Measurements from ENCODE around the gene IRF2BP2. TPM values are rescaled to one million over a fixed set of nuclear protein-coding genes. Genes with fewer than 3 reads are reported as not detected.
"Not testable (repeated sequence)": the region's sequence is repeated elsewhere in the genome, so short reads cannot be mapped to it uniquely, and the experiment has no call there.

IRF2BP2 gene
- total RNA-seq, 6 donors from 2014 or later = 83.8 to 157 (median 116) TPM

- H3K4me3 ChIP-seq = no peak overlapping the region
- ATAC-seq (ENCODE audit: low FRiP score in 2 of 2) (no peak), DNase-seq (no peak)
- H3K36me3 ChIP-seq = no peaks in the 10 kb centered on the region
- TF ChIP-seq EP300 (IDR thresholded peaks at IDR 0.05) (no peak), POLR2A (IDR thresholded peaks at IDR 0.05) (no peak), CTCF (IDR thresholded peaks at IDR 0.05) (no peak), POLR2AphosphoS5 (IDR thresholded peaks at IDR 0.05) (no peak)
- 80 to 83% methylated on average over 3 to 4 of the region's 4 CpGs for WGBS, 2 donors
- H3K9me3 ChIP-seq = no peaks in the 10 kb centered on the region
- no peaks in the 10 kb centered on the region for H3K27me3 ChIP-seq
- no peak overlapping the region for H3K27ac ChIP-seq
- peaks cover 0 to 9% (median 5%) of the 10 kb centered on the region in 4 donors for H3K4me1 ChIP-seq
Observed at GRCh38 chr1:234638832-234639799, 29.1 kb upstream of the IRF2BP2 start.

- not testable (repeated sequence) for H3K4me1 ChIP-seq; H3K4me3 ChIP-seq; H3K27me3 ChIP-seq; H3K9me3 ChIP-seq; H3K27ac ChIP-seq; H3K36me3 ChIP-seq; ATAC-seq (ENCODE audit: low FRiP score in 2 of 2); DNase-seq
- WGBS, 2 donors = 87 to 95% methylated on average over 9 of the region's 9 CpGs
Observed at GRCh38 chr1:234634922-234635321, 24.9 kb upstream of the IRF2BP2 start.

- no peaks in the 10 kb centered on the region for H3K9me3 ChIP-seq
- H3K36me3 ChIP-seq = no peaks in the 10 kb centered on the region
- TF ChIP-seq POLR2AphosphoS5 (IDR thresholded peaks at IDR 0.05) (no peak), POLR2A (IDR thresholded peaks at IDR 0.05) (no peak)
- H3K4me1 ChIP-seq = peaks cover 0 to 6% (median 0%) of the 10 kb centered on the region in 4 donors
- H3K4me3 ChIP-seq = no peak overlapping the region
- DNase-seq (no peak), ATAC-seq (ENCODE audit: low FRiP score in 2 of 2) (no peak)
- 78 to 88% methylated on average over 7 of the region's 7 CpGs for WGBS, 2 donors
- no peaks in the 10 kb centered on the region for H3K27me3 ChIP-seq
- no peak overlapping the region for H3K27ac ChIP-seq
Observed at GRCh38 chr1:234634387-234634786, 24.4 kb upstream of the IRF2BP2 start.

- DNase-seq = no peak
- Histone ChIP-seq H3K36me3 (no peaks in the 10 kb centered on the region), H3K27ac (no peak overlapping the region), H3K27me3 (no peaks in the 10 kb centered on the region), H3K9me3 (no peaks in the 10 kb centered on the region), H3K4me3 (no peak overlapping the region), H3K4me1 (peaks cover 0 to 6% (median 0%) of the 10 kb centered on the region in 4 donors)
- no peak for ATAC-seq (ENCODE audit: low FRiP score in 2 of 2)
- TF ChIP-seq CTCF (IDR thresholded peaks at IDR 0.05) = no peak
- TF ChIP-seq POLR2A (IDR thresholded peaks at IDR 0.05) = no peak
- no peak for TF ChIP-seq POLR2AphosphoS5 (IDR thresholded peaks at IDR 0.05)
- TF ChIP-seq EP300 (IDR thresholded peaks at IDR 0.05) = no peak
- 95 to 97% methylated on average over 6 of the region's 6 CpGs for WGBS, 2 donors
Observed at GRCh38 chr1:234633246-234634003, 23.4 kb upstream of the IRF2BP2 start.

- TF ChIP-seq CTCF (IDR thresholded peaks at IDR 0.05) = no peak
- TF ChIP-seq EP300 (IDR thresholded peaks at IDR 0.05) = no peak
- TF ChIP-seq POLR2A (IDR thresholded peaks at IDR 0.05) = no peak
- TF ChIP-seq POLR2AphosphoS5 (IDR thresholded peaks at IDR 0.05) = no peak
- Histone ChIP-seq H3K4me1 (peaks cover 0 to 6% (median 0%) of the 10 kb centered on the region in 4 donors), H3K27me3 (no peaks in the 10 kb centered on the region), H3K36me3 (no peaks in the 10 kb centered on the region), H3K4me3 (no peak overlapping the region), H3K9me3 (no peaks in the 10 kb centered on the region), H3K27ac (peak overlapping the region in 1 of 4 donors; percentile 22)
- no peak for DNase-seq
- ATAC-seq (ENCODE audit: low FRiP score in 2 of 2) = no peak
Observed at GRCh38 chr1:234632225-234632624, 22.2 kb upstream of the IRF2BP2 start.
